SK-N-SH treated with all-trans-retinoic acid at 6 μM for 48 hours (cell line): ENCODE data around the gene ZRSR2.

Experiments
- ATAC-seq: fragments of 200-7000 bp; cut with Tn5 transposase; 3 replicates; pipeline ENCODE4 v1.9.1; 2020; ENCODE audit warnings: mild to moderate bottlenecking, moderate library complexity
- ARNTL ChIP-seq: fragments of 450-650 bp; formaldehyde crosslinking; IDR thresholded peaks from 2 replicates; pipeline ENCODE4 v1.5.0; 2020; ENCODE audit warnings: low read depth, mild to moderate bottlenecking, moderate library complexity, borderline replicate concordance
- BACH2 ChIP-seq: fragments of 250-450 bp; sonication (Bioruptor Pico); IDR thresholded peaks from 2 replicates; pipeline ENCODE4 v1.9.0; 2021; ENCODE audit warnings: mild to moderate bottlenecking, borderline replicate concordance
- CSDC2 ChIP-seq: fragments of 250-450 bp; sonication (Bioruptor Pico); IDR thresholded peaks from 2 replicates; pipeline ENCODE4 v1.5.0; 2020; ENCODE audit warnings: mild to moderate bottlenecking, moderate library complexity
- ESRRG ChIP-seq: fragments of 250-450 bp; sonication (Bioruptor Pico); IDR thresholded peaks from 2 replicates; pipeline ENCODE4 v1.6.1; 2021; ENCODE audit warnings: mild to moderate bottlenecking
- GLIS3 ChIP-seq: fragments of 250-450 bp; sonication (Bioruptor Pico); IDR thresholded peaks from 2 replicates; pipeline ENCODE4 v1.5.0; 2020; ENCODE audit warnings: mild to moderate bottlenecking, moderate library complexity
- ISL1 ChIP-seq: fragments of 250-450 bp; sonication (Bioruptor Pico); IDR thresholded peaks from 2 replicates; pipeline ENCODE4 v2.1.2; 2022; ENCODE audit warnings: mild to moderate bottlenecking, moderate library complexity
- PPARA ChIP-seq: fragments of 250-450 bp; sonication (Bioruptor Pico); IDR thresholded peaks from 2 replicates; pipeline ENCODE4 v1.5.0; 2020; ENCODE audit warnings: mild to moderate bottlenecking, borderline replicate concordance
- RARB ChIP-seq: fragments of 250-450 bp; sonication (Bioruptor Pico); IDR thresholded peaks from 2 replicates; pipeline ENCODE4 v1.8.0; 2021; ENCODE audit warnings: mild to moderate bottlenecking, moderate library complexity
- SNAI2 ChIP-seq: fragments of 250-450 bp; sonication (Bioruptor Pico); IDR thresholded peaks from 2 replicates; pipeline ENCODE4 v1.5.0; 2020; ENCODE audit warnings: mild to moderate bottlenecking, moderate library complexity
- TCF4 ChIP-seq: fragments of 250-450 bp; sonication (Bioruptor Pico); IDR thresholded peaks from 2 replicates; pipeline ENCODE4 v1.8.0; 2021; ENCODE audit warnings: mild to moderate bottlenecking, moderate library complexity, borderline replicate concordance
- TOX ChIP-seq: fragments of 250-450 bp; sonication (Bioruptor Pico); IDR thresholded peaks from 2 replicates; pipeline ENCODE4 v1.8.0; 2021; ENCODE audit warnings: mild to moderate bottlenecking, moderate library complexity, borderline replicate concordance
- ZC3H10 ChIP-seq: fragments of 250-450 bp; sonication (Bioruptor Pico); IDR thresholded peaks from 2 replicates; pipeline ENCODE4 v1.5.1; 2021; ENCODE audit warnings: mild to moderate bottlenecking, moderate library complexity
- ZFP30 ChIP-seq: fragments of 450-650 bp; formaldehyde crosslinking; IDR thresholded peaks from 2 replicates; pipeline ENCODE4 v1.5.0; 2022; ENCODE audit warnings: mild to moderate bottlenecking, moderate library complexity
- ZNF565 ChIP-seq: fragments of 450-650 bp; formaldehyde crosslinking; conservative IDR thresholded peaks from 2 replicates; pipeline ENCODE4 v1.5.0; 2020; ENCODE audit warnings: low read depth, mild to moderate bottlenecking, moderate library complexity
- ZNF70 ChIP-seq: fragments of 450-650 bp; formaldehyde crosslinking; IDR thresholded peaks from 2 replicates; pipeline ENCODE4 v1.5.0; 2020; ENCODE audit warnings: mild to moderate bottlenecking, moderate library complexity
- ZNF8 ChIP-seq: fragments of 450-650 bp; formaldehyde crosslinking; IDR thresholded peaks from 2 replicates; pipeline ENCODE4 v1.5.0; 2020; ENCODE audit warnings: mild to moderate bottlenecking, moderate library complexity
- TF ChIP-seq, protein P1 (sequence below): fragments of 250-450 bp; sonication (Bioruptor Pico); IDR thresholded peaks from 2 replicates; pipeline ENCODE4 v1.8.0; 2021; ENCODE audit warnings: low read depth, mild to moderate bottlenecking, moderate library complexity, borderline replicate concordance
- TF ChIP-seq, protein P2 (sequence below): fragments of 250-450 bp; sonication (Bioruptor Pico); IDR thresholded peaks from 2 replicates; pipeline ENCODE4 v1.5.1; 2021; ENCODE audit warnings: mild to moderate bottlenecking, moderate library complexity
- TF ChIP-seq, protein P3 (sequence below): fragments of 250-450 bp; sonication (Bioruptor Pico); IDR thresholded peaks from 2 replicates; pipeline ENCODE4 v1.5.0; 2020; ENCODE audit warnings: mild to moderate bottlenecking, moderate library complexity
- TF ChIP-seq, protein P4 (sequence below): fragments of 250-450 bp; sonication (Bioruptor Pico); IDR thresholded peaks from 2 replicates; pipeline ENCODE4 v1.8.0; 2020; ENCODE audit warnings: mild to moderate bottlenecking, moderate library complexity, borderline replicate concordance

The ZRSR2 gene

DNA sequence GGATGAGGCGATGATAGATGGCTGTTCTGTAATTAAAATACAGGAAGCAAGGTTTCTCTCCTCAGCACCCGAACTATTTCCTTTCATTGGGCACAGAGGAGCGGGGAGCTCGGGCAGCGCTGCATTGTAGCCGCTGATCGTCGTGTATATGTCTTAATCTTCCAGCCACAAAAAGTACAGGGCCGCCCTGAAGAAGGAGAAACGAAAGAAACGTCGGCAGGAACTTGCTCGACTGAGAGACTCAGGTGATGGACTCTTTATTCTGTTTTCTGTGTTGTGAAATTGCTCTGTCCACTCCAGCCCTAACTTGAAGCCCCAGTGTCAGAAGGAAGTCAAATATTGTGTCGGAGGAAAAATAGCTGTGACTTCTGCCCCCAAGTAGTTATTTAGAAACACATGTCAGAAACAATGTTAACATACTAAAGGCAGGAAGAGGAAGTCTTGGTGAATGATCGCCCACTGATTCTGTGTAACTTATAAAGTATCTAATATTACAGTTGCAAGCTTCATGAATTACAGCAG is 546 bp downstream of the ZRSR2 start:
- ATAC-seq = peak; percentile 51
- no peak for TF ChIP-seq ESRRG (CRISPR knock-in tag)
- TF ChIP-seq, protein P1, sequence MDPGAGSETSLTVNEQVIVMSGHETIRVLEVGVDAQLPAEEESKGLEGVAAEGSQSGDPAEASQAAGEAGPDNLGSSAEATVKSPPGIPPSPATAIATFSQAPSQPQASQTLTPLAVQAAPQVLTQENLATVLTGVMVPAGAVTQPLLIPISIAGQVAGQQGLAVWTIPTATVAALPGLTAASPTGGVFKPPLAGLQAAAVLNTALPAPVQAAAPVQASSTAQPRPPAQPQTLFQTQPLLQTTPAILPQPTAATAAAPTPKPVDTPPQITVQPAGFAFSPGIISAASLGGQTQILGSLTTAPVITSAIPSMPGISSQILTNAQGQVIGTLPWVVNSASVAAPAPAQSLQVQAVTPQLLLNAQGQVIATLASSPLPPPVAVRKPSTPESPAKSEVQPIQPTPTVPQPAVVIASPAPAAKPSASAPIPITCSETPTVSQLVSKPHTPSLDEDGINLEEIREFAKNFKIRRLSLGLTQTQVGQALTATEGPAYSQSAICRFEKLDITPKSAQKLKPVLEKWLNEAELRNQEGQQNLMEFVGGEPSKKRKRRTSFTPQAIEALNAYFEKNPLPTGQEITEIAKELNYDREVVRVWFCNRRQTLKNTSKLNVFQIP (CRISPR knock-in tag) = no peak
- TF ChIP-seq PPARA = no peak
- TF ChIP-seq GLIS3 (CRISPR knock-in tag) = no peak
- no peak for TF ChIP-seq ZNF70
- TF ChIP-seq, protein P2, sequence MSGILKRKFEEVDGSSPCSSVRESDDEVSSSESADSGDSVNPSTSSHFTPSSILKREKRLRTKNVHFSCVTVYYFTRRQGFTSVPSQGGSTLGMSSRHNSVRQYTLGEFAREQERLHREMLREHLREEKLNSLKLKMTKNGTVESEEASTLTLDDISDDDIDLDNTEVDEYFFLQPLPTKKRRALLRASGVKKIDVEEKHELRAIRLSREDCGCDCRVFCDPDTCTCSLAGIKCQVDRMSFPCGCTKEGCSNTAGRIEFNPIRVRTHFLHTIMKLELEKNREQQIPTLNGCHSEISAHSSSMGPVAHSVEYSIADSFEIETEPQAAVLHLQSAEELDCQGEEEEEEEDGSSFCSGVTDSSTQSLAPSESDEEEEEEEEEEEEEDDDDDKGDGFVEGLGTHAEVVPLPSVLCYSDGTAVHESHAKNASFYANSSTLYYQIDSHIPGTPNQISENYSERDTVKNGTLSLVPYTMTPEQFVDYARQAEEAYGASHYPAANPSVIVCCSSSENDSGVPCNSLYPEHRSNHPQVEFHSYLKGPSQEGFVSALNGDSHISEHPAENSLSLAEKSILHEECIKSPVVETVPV (CRISPR knock-in tag) = no peak
- no peak for TF ChIP-seq ARNTL
- no peak for TF ChIP-seq BACH2 (CRISPR knock-in tag)
- TF ChIP-seq ISL1 (CRISPR knock-in tag) = no peak
- TF ChIP-seq ZNF8 = no peak
- TF ChIP-seq TOX (CRISPR knock-in tag) = no peak
- TF ChIP-seq CSDC2 (CRISPR knock-in tag) = no peak
- TF ChIP-seq RARB = no peak
- no peak for TF ChIP-seq TCF4 (CRISPR knock-in tag)
- no peak for TF ChIP-seq ZNF565 (CRISPR knock-in tag)
- TF ChIP-seq, protein P3, sequence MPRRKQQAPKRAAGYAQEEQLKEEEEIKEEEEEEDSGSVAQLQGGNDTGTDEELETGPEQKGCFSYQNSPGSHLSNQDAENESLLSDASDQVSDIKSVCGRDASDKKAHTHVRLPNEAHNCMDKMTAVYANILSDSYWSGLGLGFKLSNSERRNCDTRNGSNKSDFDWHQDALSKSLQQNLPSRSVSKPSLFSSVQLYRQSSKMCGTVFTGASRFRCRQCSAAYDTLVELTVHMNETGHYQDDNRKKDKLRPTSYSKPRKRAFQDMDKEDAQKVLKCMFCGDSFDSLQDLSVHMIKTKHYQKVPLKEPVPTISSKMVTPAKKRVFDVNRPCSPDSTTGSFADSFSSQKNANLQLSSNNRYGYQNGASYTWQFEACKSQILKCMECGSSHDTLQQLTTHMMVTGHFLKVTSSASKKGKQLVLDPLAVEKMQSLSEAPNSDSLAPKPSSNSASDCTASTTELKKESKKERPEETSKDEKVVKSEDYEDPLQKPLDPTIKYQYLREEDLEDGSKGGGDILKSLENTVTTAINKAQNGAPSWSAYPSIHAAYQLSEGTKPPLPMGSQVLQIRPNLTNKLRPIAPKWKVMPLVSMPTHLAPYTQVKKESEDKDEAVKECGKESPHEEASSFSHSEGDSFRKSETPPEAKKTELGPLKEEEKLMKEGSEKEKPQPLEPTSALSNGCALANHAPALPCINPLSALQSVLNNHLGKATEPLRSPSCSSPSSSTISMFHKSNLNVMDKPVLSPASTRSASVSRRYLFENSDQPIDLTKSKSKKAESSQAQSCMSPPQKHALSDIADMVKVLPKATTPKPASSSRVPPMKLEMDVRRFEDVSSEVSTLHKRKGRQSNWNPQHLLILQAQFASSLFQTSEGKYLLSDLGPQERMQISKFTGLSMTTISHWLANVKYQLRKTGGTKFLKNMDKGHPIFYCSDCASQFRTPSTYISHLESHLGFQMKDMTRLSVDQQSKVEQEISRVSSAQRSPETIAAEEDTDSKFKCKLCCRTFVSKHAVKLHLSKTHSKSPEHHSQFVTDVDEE = no peak

DNA sequence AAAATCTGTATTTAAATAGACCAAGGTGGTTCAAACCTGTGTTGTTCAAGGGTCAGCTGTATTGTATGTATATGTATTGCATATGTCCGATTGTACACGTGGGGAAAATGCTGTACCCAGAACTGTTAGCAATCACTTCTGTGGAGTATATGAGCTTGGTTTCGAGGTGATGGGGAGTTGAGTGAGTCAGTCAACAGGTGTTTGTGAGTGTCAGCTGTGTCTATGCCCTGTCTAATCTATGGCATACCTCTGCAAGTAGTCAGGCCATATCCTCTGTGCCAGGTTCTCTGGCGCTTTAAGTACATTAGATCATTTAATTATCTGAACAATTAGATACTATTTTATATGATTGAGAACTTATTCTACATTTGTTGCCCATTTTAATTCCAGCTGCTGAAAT is 7.4 kb downstream of the ZRSR2 start:
- ATAC-seq = peak; percentile 26; the same call in 1 of the 3 replicates
- TF ChIP-seq ZC3H10 (CRISPR knock-in tag) (no peak), TOX (CRISPR knock-in tag) (no peak), CSDC2 (CRISPR knock-in tag) (no peak), ISL1 (CRISPR knock-in tag) (peak; percentile 23; the same call in 1 of the 2 replicates), ZNF565 (CRISPR knock-in tag) (no peak), SNAI2 (CRISPR knock-in tag) (no peak)
- TF ChIP-seq, protein P2 (CRISPR knock-in tag) = no peak
- TF ChIP-seq, protein P4, sequence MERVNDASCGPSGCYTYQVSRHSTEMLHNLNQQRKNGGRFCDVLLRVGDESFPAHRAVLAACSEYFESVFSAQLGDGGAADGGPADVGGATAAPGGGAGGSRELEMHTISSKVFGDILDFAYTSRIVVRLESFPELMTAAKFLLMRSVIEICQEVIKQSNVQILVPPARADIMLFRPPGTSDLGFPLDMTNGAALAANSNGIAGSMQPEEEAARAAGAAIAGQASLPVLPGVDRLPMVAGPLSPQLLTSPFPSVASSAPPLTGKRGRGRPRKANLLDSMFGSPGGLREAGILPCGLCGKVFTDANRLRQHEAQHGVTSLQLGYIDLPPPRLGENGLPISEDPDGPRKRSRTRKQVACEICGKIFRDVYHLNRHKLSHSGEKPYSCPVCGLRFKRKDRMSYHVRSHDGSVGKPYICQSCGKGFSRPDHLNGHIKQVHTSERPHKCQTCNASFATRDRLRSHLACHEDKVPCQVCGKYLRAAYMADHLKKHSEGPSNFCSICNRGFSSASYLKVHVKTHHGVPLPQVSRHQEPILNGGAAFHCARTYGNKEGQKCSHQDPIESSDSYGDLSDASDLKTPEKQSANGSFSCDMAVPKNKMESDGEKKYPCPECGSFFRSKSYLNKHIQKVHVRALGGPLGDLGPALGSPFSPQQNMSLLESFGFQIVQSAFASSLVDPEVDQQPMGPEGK (CRISPR knock-in tag) = no peak
- TF ChIP-seq, all 23 proteins: peak for 1

DNA sequence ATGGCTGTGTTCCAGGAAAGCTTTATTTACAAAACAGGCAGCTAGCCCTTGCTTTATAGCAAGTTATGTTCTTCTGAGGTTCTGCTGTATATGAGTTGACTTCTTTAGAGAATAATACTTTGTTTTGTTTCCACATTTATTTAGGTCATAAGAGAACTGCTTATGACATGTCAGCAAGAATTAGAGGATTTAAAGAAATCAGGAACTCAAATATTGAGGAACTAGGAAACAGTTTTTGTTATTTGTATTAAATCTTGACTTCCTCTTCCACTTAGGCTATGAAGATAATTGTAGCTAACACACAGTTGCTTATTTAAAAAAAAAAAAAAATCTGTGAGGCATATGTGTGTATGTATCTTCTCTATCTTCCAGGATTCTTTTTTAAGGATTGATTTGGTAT is 14.3 kb downstream of the ZRSR2 start:
- TF ChIP-seq ZFP30 (CRISPR knock-in tag) (no peak), TOX (CRISPR knock-in tag) (no peak), ZC3H10 (CRISPR knock-in tag) (no peak), CSDC2 (CRISPR knock-in tag) (no peak)
- TF ChIP-seq, protein P3 = no peak
- no peak for ATAC-seq
